ENCODE results near the gene SMIM24.
A peak's percentile ranks its signal among the peaks of the same experiment; 100 is the strongest.
"Not testable (repeated sequence)": the region's sequence is repeated elsewhere in the genome, so short reads cannot be mapped to it uniquely, and the experiment has no call there.

SMIM24 gene

GRCh38 chr19:3454656-3455392 is 25.5 kb downstream of the SMIM24 start:
- no peak for DNase-seq

GRCh38 chr19:3453840-3454239 is 26.5 kb downstream of the SMIM24 start:
- no peak for DNase-seq

GRCh38 chr19:3452942-3453214 is 27.4 kb downstream of the SMIM24 start:
- DNase-seq, result not testable (repeated sequence)

- no peak for DNase-seq
Measured at GRCh38 chr19:3452171-3452941, 28.0 kb downstream of the SMIM24 start.

- DNase-seq, result no peak
Measured at GRCh38 chr19:3451451-3451866, 28.9 kb downstream of the SMIM24 start.

GRCh38 chr19:3450796-3451411 is 29.4 kb downstream of the SMIM24 start:
- no peak for DNase-seq

GRCh38 chr19:3448616-3449334 is 31.6 kb downstream of the SMIM24 start:
- no peak for DNase-seq

- not testable (repeated sequence) for DNase-seq
Measured at GRCh38 chr19:3446657-3447056, 33.7 kb downstream of the SMIM24 start.

GRCh38 chr19:3444695-3445234 is 35.6 kb downstream of the SMIM24 start:
- DNase-seq, result no peak

GRCh38 chr19:3443840-3444694 is 36.3 kb downstream of the SMIM24 start:
- no peak for DNase-seq

- no peak for DNase-seq
Measured at GRCh38 chr19:3442487-3443071, 37.7 kb downstream of the SMIM24 start.

- DNase-seq, result no peak
Measured at GRCh38 chr19:3441986-3442329, 38.4 kb downstream of the SMIM24 start.

GRCh38 chr19:3441089-3441985 is 39.0 kb downstream of the SMIM24 start:
- no peak for DNase-seq

- peak; percentile 67 for DNase-seq
Measured at GRCh38 chr19:3440082-3440481, 40.2 kb downstream of the SMIM24 start.

GRCh38 chr19:3434630-3435553 is 45.4 kb downstream of the SMIM24 start:
- peak; percentile 97 for DNase-seq

GRCh38 chr19:3433805-3434540 is 46.4 kb downstream of the SMIM24 start:
- DNase-seq, result no peak

- DNase-seq, result no peak
Measured at GRCh38 chr19:3433313-3433712, 47.0 kb downstream of the SMIM24 start.

GRCh38 chr19:3431760-3432397 is 48.4 kb downstream of the SMIM24 start:
- no peak for DNase-seq

- not testable (repeated sequence) for DNase-seq
Measured at GRCh38 chr19:3430366-3430680, 50.0 kb downstream of the SMIM24 start.

Measured in stimulated activated CD4-positive, alpha-beta T cell treated with anti-CD3 and anti-CD28 coated beads, Interleukin-4, amount 100 ng/mL, for 24 hours (primary cell).